ENCODE measurements around the gene DMXL1.

Gene DMXL1

DNA sequence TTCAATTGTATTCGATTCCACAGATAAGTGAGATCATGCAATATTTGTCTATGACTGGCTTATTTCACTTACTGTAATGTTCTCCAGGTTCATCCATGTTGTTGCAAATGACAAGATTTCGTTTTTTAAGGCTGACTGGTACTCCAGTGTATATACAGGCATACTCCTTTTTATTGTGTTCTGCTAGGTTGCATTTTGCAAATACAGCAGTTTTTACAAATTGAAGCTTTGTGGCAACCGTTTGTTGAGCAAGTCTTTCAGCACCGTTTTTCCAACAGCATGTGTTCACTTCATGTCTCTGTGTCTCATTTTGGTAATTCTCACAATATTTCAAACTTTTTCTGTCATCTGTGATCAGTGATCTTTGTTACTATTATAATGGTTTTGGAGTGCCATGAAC lies 82.7 kb downstream of the DMXL1 start:
- H3K79me2 ChIP-seq (ENCODE audit: low read length): no peaks in the 10 kb centered on the region
- no peaks in the 10 kb centered on the region for H3K9me2 ChIP-seq (replicated peaks; ENCODE audit: insufficient read depth, low read length)
- no peaks in the 10 kb centered on the region for H3K27me3 ChIP-seq (replicated peaks; ENCODE audit: insufficient read depth, low read length)
- no peak overlapping the region for H2AFZ ChIP-seq (ENCODE audit: low read length)
- no peak overlapping the region for H3K9ac ChIP-seq (ENCODE audit: low read length)
- no peaks in the 10 kb centered on the region for H4K20me1 ChIP-seq (ENCODE audit: insufficient read depth, low read length)
- no peak overlapping the region for H3K4me3 ChIP-seq (ENCODE audit: low read length)
- DNase-seq: no peak
- H3K9me3 ChIP-seq (replicated peaks; ENCODE audit: insufficient read depth, low read length): no peaks in the 10 kb centered on the region
- TF ChIP-seq, protein P1, sequence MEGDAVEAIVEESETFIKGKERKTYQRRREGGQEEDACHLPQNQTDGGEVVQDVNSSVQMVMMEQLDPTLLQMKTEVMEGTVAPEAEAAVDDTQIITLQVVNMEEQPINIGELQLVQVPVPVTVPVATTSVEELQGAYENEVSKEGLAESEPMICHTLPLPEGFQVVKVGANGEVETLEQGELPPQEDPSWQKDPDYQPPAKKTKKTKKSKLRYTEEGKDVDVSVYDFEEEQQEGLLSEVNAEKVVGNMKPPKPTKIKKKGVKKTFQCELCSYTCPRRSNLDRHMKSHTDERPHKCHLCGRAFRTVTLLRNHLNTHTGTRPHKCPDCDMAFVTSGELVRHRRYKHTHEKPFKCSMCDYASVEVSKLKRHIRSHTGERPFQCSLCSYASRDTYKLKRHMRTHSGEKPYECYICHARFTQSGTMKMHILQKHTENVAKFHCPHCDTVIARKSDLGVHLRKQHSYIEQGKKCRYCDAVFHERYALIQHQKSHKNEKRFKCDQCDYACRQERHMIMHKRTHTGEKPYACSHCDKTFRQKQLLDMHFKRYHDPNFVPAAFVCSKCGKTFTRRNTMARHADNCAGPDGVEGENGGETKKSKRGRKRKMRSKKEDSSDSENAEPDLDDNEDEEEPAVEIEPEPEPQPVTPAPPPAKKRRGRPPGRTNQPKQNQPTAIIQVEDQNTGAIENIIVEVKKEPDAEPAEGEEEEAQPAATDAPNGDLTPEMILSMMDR (IDR thresholded peaks at IDR 0.05; ENCODE audit: low read length): no peak
- no peak for TF ChIP-seq EZH2phosphoT487 (IDR thresholded peaks at IDR 0.05; ENCODE audit: low read length)
- no peaks in the 10 kb centered on the region for H3K36me3 ChIP-seq (replicated peaks; ENCODE audit: insufficient read depth, low read length)
- no peaks in the 10 kb centered on the region for H3F3A ChIP-seq (ENCODE audit: insufficient read depth, low read length)
- H3K4me1 ChIP-seq (ENCODE audit: low read length): no peaks in the 10 kb centered on the region
- no peak overlapping the region for H3K27ac ChIP-seq (ENCODE audit: low read length)
- no peak overlapping the region for H3K4me2 ChIP-seq (ENCODE audit: low read depth, low read length)

DNA sequence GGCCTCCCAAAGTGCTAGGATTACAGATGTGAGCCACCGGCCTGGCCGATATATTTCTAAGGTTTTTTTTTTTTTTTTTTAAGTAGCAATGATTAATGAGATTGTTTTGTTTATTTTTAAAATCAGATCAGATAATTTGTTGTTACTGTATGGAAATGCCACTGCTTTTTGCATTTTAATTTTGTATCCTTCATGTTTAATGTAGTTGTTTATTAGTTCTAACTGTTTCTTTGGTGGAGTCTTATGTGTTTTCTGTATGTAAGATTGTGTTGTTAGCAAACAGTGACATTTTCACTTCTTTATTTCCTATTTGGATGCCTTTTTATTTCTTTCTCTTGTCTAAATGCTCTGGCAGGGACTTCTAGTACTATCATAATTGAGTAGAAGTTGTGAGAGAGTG lies 87.3 kb downstream of the DMXL1 start:
- no peak overlapping the region for H3K4me3 ChIP-seq (ENCODE audit: low read length)
- no peak for DNase-seq
- no peak overlapping the region for H2AFZ ChIP-seq (ENCODE audit: low read length)
- H3K9me3 ChIP-seq (replicated peaks; ENCODE audit: insufficient read depth, low read length): no peaks in the 10 kb centered on the region
- no peaks in the 10 kb centered on the region for H3K9me2 ChIP-seq (replicated peaks; ENCODE audit: insufficient read depth, low read length)
- H3K79me2 ChIP-seq (ENCODE audit: low read length): no peaks in the 10 kb centered on the region
- H3K27me3 ChIP-seq (replicated peaks; ENCODE audit: insufficient read depth, low read length): no peaks in the 10 kb centered on the region
- TF ChIP-seq EZH2 (optimal IDR thresholded peaks at IDR 0.05; ENCODE audit: low read depth, low read length) (no peak), EZH2phosphoT487 (IDR thresholded peaks at IDR 0.05; ENCODE audit: low read length) (no peak)
- TF ChIP-seq, protein P1 (IDR thresholded peaks at IDR 0.05; ENCODE audit: low read length): no peak
- no peaks in the 10 kb centered on the region for H3K36me3 ChIP-seq (replicated peaks; ENCODE audit: insufficient read depth, low read length)
- no peaks in the 10 kb centered on the region for H3F3A ChIP-seq (ENCODE audit: insufficient read depth, low read length)
- no peak overlapping the region for H3K27ac ChIP-seq (ENCODE audit: low read length)
- no peaks in the 10 kb centered on the region for H4K20me1 ChIP-seq (ENCODE audit: insufficient read depth, low read length)
- no peaks in the 10 kb centered on the region for H3K4me1 ChIP-seq (ENCODE audit: low read length)
- H3K4me2 ChIP-seq (ENCODE audit: low read depth, low read length): no peak overlapping the region
- no peak overlapping the region for H3K9ac ChIP-seq (ENCODE audit: low read length)

DNA sequence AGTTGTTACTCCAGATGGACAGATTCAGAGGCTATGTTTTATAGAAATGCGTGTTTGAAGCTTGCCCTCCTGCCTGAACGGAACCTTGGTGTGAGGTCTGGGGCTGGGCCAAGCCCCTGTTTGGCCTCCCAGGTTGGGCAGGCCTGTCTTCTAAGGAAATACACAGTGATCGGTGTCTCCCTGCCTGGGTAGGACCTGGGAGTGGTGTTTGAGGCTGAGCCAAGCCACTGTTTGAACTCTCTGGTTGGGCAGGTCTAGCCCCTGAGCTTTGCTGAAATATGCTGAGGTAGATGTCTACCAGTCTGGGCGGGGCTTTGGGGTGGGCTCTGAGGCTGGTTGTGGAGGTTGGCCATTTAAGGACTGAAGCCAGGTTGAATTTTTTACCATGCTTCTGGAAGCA lies 90.5 kb downstream of the DMXL1 start:
- no peaks in the 10 kb centered on the region for H3K36me3 ChIP-seq (replicated peaks; ENCODE audit: insufficient read depth, low read length)
- no peaks in the 10 kb centered on the region for H3K79me2 ChIP-seq (ENCODE audit: low read length)
- TF ChIP-seq EZH2 (optimal IDR thresholded peaks at IDR 0.05; ENCODE audit: low read depth, low read length) (no peak), EZH2phosphoT487 (IDR thresholded peaks at IDR 0.05; ENCODE audit: low read length) (no peak)
- TF ChIP-seq, protein P1 (IDR thresholded peaks at IDR 0.05; ENCODE audit: low read length): no peak
- H3K9me2 ChIP-seq (replicated peaks; ENCODE audit: insufficient read depth, low read length): no peaks in the 10 kb centered on the region
- no peak for DNase-seq
- no peak overlapping the region for H3K27ac ChIP-seq (ENCODE audit: low read length)
- H3K4me3 ChIP-seq (ENCODE audit: low read length): no peak overlapping the region
- H3K9me3 ChIP-seq (replicated peaks; ENCODE audit: insufficient read depth, low read length): no peaks in the 10 kb centered on the region
- no peak overlapping the region for H3K9ac ChIP-seq (ENCODE audit: low read length)
- no peaks in the 10 kb centered on the region for H3K4me1 ChIP-seq (ENCODE audit: low read length)
- no peaks in the 10 kb centered on the region for H4K20me1 ChIP-seq (ENCODE audit: insufficient read depth, low read length)
- no peak overlapping the region for H2AFZ ChIP-seq (ENCODE audit: low read length)
- H3K4me2 ChIP-seq (ENCODE audit: low read depth, low read length): no peak overlapping the region
- H3F3A ChIP-seq (ENCODE audit: insufficient read depth, low read length): no peaks in the 10 kb centered on the region
- H3K27me3 ChIP-seq (replicated peaks; ENCODE audit: insufficient read depth, low read length): no peaks in the 10 kb centered on the region
